ACC112 (cell line): ENCODE data around the gene OR6C76.
"Not testable (repeated sequence)": the region's sequence is repeated elsewhere in the genome, so short reads cannot be mapped to it uniquely, and the experiment has no call there.

Source experiments
- H2AFZ ChIP-seq: fragments of 200-600 bp; sonication (generic); one replicate; pipeline ENCODE4 v1.6.0; 2017; ENCODE audit warnings: antibody characterized with exemption, low read length; ENCODE audit not compliant: unreplicated experiment
- H3K27ac ChIP-seq: fragments of 200-600 bp; sonication (generic); 2 replicates; pipeline ENCODE4 v1.5.1; 2014; ENCODE audit warnings: low read depth, mild to moderate bottlenecking, antibody characterized with exemption, low read length, moderate library complexity
- H3K27me3 ChIP-seq: fragments of 200-600 bp; sonication (generic); 2 replicates; pipeline ENCODE4 v1.6.1; 2014; ENCODE audit warnings: mild to moderate bottlenecking, antibody characterized with exemption, low read length, moderate library complexity, mixed read lengths; ENCODE audit not compliant: insufficient read depth
- H3K36me3 ChIP-seq: fragments of 200-600 bp; sonication (generic); 2 replicates; pipeline ENCODE4 v1.6.1; 2016; ENCODE audit warnings: mild to moderate bottlenecking, antibody characterized with exemption, low read length, moderate library complexity, mixed read lengths; ENCODE audit not compliant: insufficient read depth
- H3K4me1 ChIP-seq: fragments of 200-600 bp; sonication (generic); one replicate; pipeline ENCODE4 v1.6.1; 2016; ENCODE audit warnings: low read length, mixed read lengths; ENCODE audit not compliant: insufficient read depth, unreplicated experiment, control insufficient read depth
- H3K4me3 ChIP-seq: fragments of 200-600 bp; sonication (generic); 2 replicates; pipeline ENCODE4 v1.5.1; 2014; ENCODE audit warnings: mild to moderate bottlenecking, low read depth, low read length
- H3K79me2 ChIP-seq: fragments of 200-600 bp; sonication (generic); one replicate; pipeline ENCODE4 v1.6.0; 2016; ENCODE audit warnings: low read length; ENCODE audit not compliant: control insufficient read depth, unreplicated experiment, insufficient read depth

The OR6C76 gene

DNA sequence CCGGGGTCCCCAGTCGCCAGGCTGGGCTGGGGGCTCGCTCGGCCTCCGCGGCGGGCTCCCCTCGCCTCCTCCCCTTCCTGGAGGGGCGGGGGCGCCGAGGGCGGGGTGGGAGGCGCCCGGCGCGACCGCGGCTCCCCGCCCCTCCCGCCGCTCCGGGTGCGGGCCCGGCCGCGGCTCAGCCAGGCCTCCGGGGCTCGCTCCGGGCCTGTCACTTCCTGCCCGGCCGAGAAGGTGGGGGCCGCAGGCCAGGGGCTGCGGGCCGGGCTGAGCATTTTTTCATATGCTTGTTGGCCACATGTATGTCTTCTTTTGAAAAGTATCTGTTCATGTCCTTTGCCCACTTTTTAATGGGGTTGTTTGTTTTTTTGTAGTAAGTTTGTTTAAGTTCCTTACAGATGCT, 11.2 kb upstream of the OR6C76 start:
- not testable (repeated sequence) for H3K27me3 ChIP-seq, H2AFZ ChIP-seq, H3K4me3 ChIP-seq, H3K36me3 ChIP-seq, H3K4me1 ChIP-seq, H3K79me2 ChIP-seq, H3K27ac ChIP-seq

DNA sequence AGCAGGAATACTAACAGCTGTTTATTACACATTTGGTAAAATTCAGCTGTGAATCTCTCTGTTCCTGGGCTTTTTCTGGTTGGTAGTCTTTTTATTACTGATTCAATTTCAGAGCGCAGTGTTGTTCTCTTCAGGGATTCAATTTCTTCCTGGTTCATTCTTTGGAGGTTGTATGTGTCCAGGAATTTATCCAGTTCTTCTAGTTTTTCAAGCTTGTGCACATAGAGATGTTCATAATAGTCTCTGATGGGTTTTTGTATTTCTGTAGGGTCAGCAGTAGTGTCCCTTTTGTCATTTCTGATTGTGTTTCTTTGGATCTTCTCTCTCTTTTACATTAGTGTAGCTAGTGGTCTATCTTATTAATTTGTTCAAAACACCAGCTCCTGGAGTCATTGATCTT, 9.1 kb upstream of the OR6C76 start:
- H3K4me3 ChIP-seq: no peak overlapping the region
- no peak overlapping the region for H2AFZ ChIP-seq
- H3K4me1 ChIP-seq: no peaks in the 10 kb centered on the region
- no peak overlapping the region for H3K27ac ChIP-seq
- H3K36me3 ChIP-seq: no peaks in the 10 kb centered on the region
- H3K27me3 ChIP-seq: peaks cover 9% of the 10 kb centered on the region; the same call in 1 of the 2 replicates
- H3K79me2 ChIP-seq: no peaks in the 10 kb centered on the region

DNA sequence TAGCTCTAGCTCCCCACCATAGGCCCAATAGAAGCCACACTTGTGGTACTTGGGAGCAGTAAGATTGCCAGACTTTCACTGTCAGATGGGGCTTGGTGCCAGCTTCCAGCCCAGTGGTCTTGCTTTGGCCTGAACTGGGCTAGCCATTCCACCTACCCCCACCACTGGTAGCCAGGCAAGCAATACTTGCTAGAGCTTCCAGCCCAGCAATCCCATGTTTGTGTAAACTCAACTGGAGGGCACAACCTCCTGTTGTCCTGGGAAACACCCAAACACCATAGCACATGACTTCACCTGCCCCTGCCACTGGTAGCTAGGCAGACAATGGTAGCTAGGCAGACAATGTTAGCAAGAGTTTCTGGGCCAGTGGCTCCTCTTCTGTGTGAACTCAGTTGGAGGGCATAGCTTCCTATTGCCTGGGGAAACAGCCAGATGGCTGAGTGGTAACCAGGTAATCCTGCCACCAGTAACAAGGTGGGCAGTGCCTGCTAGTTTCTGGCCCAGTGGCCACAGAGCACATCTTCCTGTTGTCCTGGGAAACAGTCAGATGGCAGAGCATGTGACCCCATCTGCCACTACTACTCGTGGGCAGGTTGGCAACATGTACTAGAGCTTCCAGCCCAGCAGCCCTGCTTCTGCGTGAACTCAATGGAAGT, 5.6 kb upstream of the OR6C76 start:
- no peaks in the 10 kb centered on the region for H3K79me2 ChIP-seq
- no peaks in the 10 kb centered on the region for H3K36me3 ChIP-seq
- no peak overlapping the region for H3K27ac ChIP-seq
- no peaks in the 10 kb centered on the region for H3K4me1 ChIP-seq
- H3K27me3 ChIP-seq: peaks cover 5% of the 10 kb centered on the region; the same call in 1 of the 2 replicates
- H3K4me3 ChIP-seq: no peak overlapping the region
- H2AFZ ChIP-seq: no peak overlapping the region

DNA sequence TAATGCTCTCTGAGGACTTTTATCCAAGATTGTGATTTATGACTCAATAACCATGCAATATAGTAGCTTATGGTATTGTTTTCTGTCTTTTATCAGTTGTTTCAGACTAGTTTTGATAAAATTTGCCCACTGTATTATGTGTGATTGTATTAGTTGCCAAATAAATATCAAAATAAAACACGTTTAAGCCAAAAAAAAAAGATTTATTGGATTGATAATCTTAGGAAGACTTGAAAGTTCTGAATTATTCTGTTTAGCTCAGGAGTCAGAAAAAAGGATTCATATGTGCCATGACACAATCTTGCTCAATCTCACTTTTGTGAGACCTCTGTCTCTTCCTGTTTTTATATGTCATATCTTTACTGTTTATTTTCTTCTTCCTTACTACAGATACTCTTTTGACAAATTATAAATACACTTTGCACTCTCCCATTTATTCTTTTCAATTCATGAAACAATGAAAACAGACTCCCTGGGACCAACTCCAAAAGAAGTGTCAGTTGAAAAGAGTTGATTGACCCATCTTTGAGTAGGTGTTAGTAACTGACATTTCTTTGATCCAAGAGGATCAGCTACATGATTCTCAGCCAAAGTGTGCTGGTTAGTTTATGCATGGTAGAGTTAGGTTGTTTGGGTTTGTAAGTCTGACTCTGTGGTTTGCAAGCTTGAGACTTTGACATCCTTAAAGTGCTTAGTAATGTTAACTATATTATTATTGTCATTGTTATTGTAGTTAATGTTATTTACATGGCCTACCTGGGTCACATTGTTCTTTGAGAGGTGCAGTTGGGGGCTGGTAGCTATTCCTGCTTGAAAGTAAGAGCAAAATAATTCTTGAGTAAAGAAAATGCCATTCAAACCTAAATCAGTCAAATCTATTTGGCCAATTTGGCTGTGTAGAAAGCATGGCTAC, 2.5 kb downstream of the OR6C76 start:
- H2AFZ ChIP-seq: no peak overlapping the region
- H3K27ac ChIP-seq: no peak overlapping the region
- H3K36me3 ChIP-seq: no peaks in the 10 kb centered on the region
- no peaks in the 10 kb centered on the region for H3K27me3 ChIP-seq
- no peaks in the 10 kb centered on the region for H3K79me2 ChIP-seq
- no peaks in the 10 kb centered on the region for H3K4me1 ChIP-seq
- H3K4me3 ChIP-seq: no peak overlapping the region

DNA sequence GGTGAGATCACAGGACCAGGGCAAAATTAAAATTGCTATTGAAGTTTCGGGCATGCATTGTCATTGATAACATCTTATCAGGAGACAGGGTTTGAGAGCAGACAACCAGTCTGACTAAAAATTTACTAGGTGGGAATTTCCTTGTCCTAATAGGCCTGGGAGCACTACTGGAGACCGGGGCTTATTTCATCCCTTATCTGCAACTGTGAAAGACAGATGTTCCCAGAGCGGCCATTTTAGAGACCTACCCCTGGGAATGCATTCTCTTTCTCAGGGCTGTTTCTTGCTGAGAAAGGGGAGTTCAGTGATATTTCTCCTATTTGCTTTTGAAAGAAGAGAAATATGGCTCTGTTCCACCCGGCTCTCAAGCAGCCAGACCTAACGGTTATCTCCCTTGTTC, 15.2 kb downstream of the OR6C76 start:
- not testable (repeated sequence) for H3K27me3 ChIP-seq, H3K4me1 ChIP-seq, H2AFZ ChIP-seq, H3K79me2 ChIP-seq, H3K36me3 ChIP-seq, H3K4me3 ChIP-seq, H3K27ac ChIP-seq

DNA sequence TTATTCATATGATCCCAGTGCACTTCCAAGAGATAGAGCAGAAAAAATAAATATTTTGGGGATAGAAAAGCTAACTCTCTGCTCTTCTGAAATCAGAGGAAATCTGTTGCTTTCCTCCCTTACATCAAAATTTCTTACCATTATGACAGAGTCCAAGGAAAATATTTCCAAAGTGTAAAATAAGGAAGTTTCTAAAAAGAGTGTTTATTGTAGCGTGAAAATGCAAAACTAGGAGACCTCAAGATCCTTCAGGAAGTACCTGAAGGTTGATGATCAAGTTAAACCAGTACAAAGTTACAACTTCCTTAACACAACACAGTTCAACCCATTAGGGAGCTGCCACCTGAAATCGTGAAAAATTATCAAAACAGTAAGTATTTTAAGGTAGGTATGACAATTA, 17.7 kb downstream of the OR6C76 start, which contains the start of gene OR6C2:
Gene OR6C2, plus strand, starts transcription at position 301 of the 400 bp plus-strand sequence. CDS start 8,138 bp downstream, outside the sequence.
- H3K4me1 ChIP-seq: no peaks in the 10 kb centered on the region
- no peak within 1 kb of the TSS for H3K27ac ChIP-seq
- H3K36me3 ChIP-seq: no peaks in the 10 kb centered on the region
- no peak within 1 kb of the TSS for H2AFZ ChIP-seq
- H3K4me3 ChIP-seq: no peak within 1 kb of the TSS
- H3K79me2 ChIP-seq: no peaks in the 10 kb centered on the region
- H3K27me3 ChIP-seq: peaks cover 8% of the 10 kb centered on the region

GRCh38 chr12:55445357-55445756, 19.3 kb downstream of the OR6C76 start:
- Histone ChIP-seq H3K36me3 (no peaks in the 10 kb centered on the region), H3K27me3 (peaks cover 10% of the 10 kb centered on the region), H3K4me3 (no peak overlapping the region), H3K79me2 (no peaks in the 10 kb centered on the region), H3K27ac (no peak overlapping the region), H2AFZ (no peak overlapping the region), H3K4me1 (no peaks in the 10 kb centered on the region)

- Histone ChIP-seq H2AFZ (no peak overlapping the region), H3K36me3 (no peaks in the 10 kb centered on the region), H3K79me2 (no peaks in the 10 kb centered on the region), H3K4me1 (no peaks in the 10 kb centered on the region), H3K27ac (no peak overlapping the region), H3K4me3 (no peak overlapping the region), H3K27me3 (peaks cover 12% of the 10 kb centered on the region)
Measured at GRCh38 chr12:55446326-55446725, 20.3 kb downstream of the OR6C76 start.

DNA sequence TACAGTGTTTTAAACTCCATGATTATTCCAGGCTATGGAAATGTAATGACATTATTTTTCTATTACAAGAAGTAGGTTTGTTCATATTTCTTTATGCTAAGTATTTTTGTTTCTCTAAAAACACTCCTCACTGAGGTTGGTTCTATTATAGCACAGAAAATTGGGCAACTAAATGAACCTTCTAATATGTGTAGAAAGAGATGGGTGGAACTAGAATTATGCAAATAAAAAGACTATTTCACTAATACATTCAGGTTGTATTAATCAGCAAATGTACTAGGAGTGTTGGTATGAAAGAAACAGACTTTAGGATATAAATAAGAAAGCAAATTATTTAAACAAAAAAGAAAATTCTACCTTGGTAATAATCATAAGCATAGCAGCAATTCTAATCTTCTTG, 22.8 kb downstream of the OR6C76 start:
- Histone ChIP-seq H3K27me3 (peaks cover 17% of the 10 kb centered on the region), H2AFZ (no peak overlapping the region), H3K27ac (no peak overlapping the region), H3K4me1 (no peaks in the 10 kb centered on the region), H3K4me3 (no peak overlapping the region), H3K36me3 (no peaks in the 10 kb centered on the region), H3K79me2 (no peaks in the 10 kb centered on the region)

DNA sequence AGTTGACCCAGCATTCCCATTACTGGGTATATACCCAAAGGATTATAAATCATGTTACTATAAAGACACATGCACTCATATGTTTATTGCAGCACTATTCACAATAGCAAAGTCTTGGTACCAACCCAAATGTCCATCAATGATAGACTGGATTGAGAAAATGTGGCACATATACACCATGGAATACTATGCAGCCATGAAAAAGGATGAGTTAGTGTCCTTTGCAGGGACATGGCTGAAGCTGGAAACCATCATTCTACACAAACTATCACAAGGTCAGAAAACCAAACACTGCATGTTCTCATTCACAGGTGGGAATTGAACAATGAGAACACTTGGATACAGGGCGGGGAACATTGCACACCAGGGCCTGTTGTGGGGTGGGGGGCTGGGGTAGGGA, 38.9 kb downstream of the OR6C76 start:
- H3K27me3 ChIP-seq: peaks cover 16% of the 10 kb centered on the region; the same call in 1 of the 2 replicates
- not testable (repeated sequence) for H3K79me2 ChIP-seq, H2AFZ ChIP-seq, H3K27ac ChIP-seq, H3K36me3 ChIP-seq, H3K4me3 ChIP-seq, H3K4me1 ChIP-seq

GRCh38 chr12:55467836-55468235, 41.8 kb downstream of the OR6C76 start:
- H2AFZ ChIP-seq: no peak overlapping the region
- no peak overlapping the region for H3K4me3 ChIP-seq
- H3K4me1 ChIP-seq: no peaks in the 10 kb centered on the region
- no peaks in the 10 kb centered on the region for H3K36me3 ChIP-seq
- no peak overlapping the region for H3K27ac ChIP-seq
- peaks cover 18% of the 10 kb centered on the region; the same call in 1 of the 2 replicates for H3K27me3 ChIP-seq
- H3K79me2 ChIP-seq: no peaks in the 10 kb centered on the region
